NK-92 treated with Interleukin-12 subunit alpha and Interleukin-12 subunit beta, amount 100 ng/mL, for 24 hours (cell line): ENCODE measurements around the gene PMM2.
"Not testable (repeated sequence)": the region's sequence is repeated elsewhere in the genome, so short reads cannot be mapped to it uniquely, and the experiment has no call there.

ENCODE experiments used
- DNase-seq: peaks from one replicate; lab custom pipeline; 2025; lab: John Stamatoyannopoulos, UW

The PMM2 gene

DNA sequence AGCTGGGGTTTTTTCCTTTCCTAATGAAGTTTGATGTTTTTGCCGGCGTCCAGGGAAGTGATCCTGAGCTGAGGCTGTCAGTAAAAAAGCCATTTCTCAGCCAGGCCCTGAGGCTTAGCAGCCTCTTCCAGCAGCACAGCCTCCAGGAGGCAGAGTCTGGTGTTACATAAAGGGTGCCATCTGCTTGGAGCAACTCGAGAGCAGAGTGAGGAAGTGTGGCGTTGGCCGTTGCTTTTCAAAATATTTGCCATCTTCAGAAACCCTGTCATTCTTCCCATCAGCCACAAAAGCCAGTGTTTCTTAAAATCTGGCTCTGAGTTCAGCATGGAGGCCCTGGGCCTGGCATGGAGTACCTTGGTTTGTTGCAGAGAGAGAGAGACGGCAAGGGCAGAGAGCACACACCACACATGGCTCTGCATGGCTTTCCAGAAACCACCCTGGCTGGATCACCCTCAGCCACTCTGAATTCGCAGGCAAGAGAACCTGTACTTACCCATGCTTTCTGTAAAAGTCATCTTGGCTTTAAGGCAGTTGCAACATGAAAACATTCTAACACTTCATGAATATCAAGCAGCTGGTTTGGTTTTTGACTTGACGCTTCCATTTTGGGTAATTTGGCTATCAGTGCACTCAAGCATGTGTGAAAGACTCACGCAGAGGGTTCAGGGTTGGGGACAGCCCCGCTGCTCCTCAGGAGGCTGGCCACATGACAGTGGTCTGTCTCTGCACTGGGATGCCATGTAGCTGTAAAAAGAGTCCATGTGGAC is 21.0 kb downstream of the PMM2 start:
- no peak for DNase-seq

DNA sequence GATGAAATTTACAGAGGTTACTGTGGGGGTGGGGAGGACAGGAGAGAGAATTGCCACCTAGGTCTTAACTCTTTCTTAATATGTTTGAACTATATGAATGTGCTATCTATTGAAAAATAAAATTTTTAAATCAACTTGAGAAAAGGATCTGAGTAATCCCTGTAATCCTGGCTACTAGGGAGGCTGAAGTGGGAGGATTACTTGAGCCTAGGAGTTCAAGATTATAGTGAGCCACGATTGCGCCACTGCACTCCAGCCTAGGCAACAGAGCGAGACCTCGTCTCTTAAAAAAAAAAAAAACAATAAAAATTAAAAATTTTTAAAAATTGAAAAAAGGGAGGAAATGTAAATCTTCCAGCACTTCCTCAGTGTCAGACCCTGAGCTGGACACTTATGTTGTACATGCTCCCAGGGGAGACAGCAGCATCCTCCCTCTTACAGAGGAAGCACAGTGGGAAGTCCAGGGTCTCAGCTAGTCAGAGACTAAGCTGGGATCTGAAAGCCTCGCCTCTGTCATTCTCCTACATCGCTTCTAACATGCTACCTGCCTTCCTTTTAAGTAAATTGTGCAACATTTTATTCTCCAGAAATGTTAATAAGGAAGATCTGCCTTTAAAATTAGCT is 21.9 kb downstream of the PMM2 start:
- no peak for DNase-seq

GRCh38 chr16:8822403-8822802 is 24.8 kb downstream of the PMM2 start:
- no peak for DNase-seq

DNA sequence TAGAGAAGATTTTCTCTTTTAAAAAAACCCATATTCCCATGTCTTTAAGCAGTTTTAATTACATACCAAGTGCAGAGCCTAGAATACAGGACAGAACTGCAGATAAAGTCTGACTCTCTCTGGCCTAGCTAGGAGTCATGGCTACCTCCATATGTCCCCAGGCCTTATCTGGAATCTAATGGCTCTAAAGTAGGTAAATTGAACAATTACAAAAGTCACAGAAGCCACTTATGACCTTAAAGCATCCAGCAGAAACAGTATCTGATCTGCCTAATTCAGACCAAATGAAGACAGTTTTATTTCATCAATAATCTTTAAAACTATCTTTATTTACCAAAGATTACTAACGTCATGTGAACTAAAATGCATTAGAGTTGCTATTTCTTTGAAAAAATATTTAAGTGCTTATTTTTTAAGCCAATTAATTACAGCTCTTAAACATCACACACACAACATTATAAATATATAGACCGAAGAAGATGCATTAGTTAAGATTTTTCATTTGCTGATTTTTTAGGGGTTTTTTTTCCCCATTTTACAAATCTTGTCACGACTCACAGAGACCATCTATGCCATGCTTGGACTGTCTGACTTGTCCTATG is 28.7 kb downstream of the PMM2 start:
- DNase-seq: no peak

DNA sequence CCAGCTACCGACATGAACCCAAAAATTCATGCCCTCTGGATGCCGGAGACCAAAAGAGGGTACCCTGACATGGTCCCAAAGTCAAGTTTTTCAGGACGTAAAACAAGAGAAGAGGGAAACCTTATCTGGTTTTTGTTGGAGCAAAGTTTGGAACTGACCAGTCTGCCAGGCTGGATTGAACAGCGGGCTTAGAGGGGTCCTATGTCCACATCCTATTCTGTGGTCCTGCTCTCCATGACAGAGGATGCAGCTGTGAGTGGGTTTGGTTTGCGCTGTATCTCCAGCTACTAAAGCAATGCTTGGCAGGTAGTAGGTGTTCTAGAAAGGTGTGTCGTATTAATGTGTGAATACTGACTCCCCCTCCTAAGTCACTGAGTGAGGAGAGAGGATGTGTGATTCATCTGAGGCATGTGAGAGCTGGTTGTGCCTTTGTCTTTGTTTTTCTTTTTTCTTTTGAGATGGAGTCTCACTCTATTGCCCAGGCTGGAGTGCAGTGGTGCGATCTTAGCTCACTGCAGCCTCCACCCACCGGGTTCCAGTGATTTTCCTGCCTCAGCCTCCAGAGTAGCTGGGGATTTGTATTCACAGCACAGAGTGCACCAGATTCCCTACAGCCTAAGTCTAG is 31.0 kb downstream of the PMM2 start:
- no peak for DNase-seq

GRCh38 chr16:8831450-8831849 is 33.8 kb downstream of the PMM2 start:
- DNase-seq: no peak

DNA sequence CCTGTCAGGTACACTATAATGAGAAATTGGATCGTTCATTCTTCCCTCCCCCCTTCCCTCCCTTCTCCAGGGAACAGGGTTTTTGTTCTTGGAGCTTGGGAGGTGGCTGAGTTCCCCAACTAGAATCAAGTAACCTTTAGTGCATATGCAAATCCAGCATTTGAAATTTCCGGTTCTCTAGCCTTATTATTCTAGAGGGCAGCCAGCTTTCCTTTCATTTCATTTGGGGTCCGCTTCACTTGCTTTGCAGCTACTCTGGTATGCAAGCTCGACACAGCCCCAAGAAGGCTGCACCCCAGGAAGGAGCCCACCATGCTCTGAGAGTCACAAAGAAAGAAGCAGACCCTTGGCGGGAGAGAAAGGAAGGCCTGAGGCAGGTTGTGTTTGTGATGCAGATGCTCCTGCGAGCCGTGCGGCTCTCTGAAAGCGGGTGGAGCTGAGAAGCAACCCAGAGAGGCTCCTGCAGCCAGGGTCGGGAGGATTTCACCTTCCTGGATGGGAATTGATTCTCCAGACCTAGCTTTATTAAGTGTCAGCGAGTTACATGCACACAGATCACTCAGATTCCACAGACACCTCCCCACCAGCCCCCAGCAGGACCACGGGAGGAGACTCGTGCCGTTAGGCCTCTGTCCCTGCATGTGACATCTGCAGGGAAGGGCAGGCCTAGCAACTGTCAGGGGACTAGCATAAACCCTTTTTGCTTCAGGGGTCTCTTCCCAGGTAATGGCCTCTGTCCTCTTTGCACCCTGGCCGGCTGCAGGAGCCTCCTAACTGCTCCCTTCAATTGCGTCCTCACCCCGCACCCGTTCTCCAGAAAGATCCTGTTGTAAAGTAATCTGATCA is 34.5 kb downstream of the PMM2 start:
- DNase-seq: no peak

DNA sequence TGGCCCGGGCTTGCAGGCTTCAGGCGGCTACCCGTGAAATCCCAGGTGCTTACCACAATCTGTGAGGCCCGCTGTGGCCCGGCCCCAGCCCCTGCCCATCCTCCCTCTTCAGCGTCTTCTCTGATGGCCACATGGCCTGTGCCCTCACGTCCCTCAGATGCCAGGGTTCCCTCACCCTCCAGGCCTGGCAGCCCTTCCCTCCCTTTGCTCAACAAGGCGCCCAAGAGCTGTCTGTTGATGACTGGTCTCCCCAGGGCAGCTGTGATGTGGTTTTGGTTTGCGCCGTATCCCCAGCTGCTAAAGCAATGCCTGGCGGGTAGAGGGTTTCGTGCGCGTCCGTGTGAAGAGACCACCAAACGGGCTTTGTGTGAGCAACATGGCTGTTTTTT is 35.1 kb downstream of the PMM2 start:
- DNase-seq: no peak

GRCh38 chr16:8836797-8837196 is 39.2 kb downstream of the PMM2 start:
- not testable (repeated sequence) for DNase-seq

DNA sequence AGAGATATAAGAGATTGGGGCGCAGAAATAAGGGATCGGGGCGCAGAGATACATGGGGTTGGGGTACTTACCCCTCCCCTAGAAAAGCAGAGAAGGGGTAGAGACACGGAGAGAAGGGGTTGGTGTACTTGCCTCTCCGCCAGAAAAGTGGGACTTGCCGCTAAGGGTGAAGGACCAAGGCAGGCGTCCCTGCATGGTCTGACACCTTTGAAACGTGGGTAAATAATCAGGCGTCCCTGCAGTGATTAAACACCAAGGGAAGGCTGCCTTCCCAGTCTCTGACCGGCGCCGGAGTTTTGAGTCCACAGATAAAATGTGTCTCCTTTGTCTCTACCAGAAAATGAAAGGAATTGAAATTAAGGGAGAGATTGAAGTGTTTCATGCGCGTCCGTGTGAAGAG is 40.0 kb downstream of the PMM2 start:
- DNase-seq: not testable (repeated sequence)

- not testable (repeated sequence) for DNase-seq
These were observed 44.4 kb downstream of the PMM2 start for GRCh38 chr16:8842016-8842415.

DNA sequence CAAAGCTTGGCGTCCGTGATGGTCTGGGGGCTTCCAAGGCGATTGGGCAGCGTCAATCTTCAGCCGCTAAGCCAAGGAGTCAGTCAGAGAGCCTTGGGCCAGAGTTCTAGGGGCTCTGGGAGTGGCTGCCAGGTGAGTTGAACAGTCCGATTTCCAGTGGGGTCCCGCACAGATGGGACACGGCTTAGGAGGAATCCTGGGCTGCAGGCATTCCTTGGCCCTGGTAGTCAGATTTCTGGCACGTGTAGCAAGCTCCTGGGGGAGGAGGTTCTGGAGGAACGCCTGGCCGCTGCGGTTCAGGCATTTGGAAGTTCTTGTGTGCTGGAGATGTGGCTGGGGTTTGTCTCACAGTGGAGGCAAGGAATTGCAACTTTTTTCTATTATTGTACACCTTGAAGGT is 45.7 kb downstream of the PMM2 start:
- not testable (repeated sequence) for DNase-seq

DNA sequence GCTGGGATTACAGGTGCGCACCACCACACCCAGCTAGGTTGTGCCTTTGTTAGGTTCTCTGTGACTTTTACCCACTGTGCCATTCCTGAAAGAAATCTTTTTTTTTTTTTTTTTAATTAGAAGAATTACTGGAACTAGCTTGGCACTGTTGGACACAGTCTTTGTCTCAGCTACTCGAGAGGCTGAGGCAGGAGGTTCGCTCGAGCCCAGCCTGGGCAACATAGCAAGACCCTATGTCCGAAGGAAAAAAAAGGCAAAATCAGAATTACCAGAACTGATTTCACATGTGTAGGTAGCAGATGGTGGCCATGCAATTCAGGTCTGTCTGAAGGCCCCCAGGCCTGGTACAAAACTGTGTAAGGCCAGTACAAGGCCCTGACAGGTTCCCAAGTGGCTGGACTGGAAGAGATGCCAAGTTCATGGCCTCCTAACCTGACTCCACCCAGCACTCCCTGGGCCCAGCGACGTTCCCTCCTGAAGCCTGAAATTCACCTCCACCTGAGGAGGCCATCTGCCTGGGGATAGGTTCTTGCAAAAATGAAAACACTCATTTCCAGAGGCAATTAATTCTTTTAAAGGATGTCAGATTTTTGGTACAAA is 48.2 kb downstream of the PMM2 start:
- no peak for DNase-seq

- DNase-seq: no peak
These were observed 48.8 kb downstream of the PMM2 start for GRCh38 chr16:8846401-8846932.

- DNase-seq: no peak
These were observed 49.5 kb downstream of the PMM2 start for GRCh38 chr16:8847145-8847544.

DNA sequence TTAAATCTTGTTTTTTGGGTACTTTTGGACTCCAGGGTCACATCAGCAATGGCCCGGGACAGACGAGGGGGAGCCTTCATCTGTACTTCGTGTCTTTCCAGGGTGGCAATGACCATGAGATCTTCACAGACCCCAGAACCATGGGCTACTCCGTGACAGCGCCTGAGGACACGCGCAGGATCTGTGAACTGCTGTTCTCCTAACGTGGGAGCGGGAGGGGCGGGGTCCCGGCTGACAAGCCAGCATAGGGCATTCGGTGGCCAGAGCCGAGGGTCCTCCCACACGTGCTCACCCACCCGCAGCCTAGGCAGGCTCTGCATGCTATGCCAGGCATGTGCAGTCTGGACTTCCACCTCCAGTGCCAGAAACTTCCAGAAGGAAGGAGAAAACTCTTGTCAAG is 50.0 kb downstream of the PMM2 start:
- no peak for DNase-seq

DNA sequence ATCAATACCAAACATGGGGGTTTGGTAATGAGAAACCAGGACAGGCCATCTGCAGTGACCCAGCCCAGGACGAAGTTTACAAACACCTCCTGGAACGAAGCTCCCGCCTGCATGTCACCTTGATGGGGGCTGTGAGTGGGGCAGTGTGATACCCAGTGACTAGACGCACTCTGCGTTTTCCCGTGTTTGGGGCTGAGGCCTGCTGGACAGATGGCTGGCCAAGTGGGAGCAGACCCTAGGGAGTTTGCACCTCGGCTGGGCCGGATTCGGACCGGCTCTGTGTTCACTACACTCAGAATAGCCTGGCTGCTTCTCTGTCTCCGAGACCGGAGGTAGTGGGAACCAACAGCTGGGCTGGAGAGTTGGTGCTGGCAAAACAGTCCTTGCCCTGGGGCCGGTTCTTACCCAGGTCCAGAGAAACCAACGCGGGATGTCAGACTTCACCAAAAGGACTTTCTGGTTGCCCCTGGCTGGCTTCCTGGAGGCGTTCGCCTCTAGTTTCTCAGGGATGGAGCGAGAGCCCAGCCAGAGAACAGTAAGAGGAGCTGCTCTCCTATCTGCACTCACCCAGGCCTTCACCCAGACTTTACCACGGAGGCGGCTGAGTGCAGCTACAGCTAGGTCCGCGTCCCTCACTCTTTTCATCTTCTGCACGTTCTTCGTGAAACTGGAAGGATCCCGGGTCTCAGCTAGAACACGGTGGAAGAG is 50.7 kb downstream of the PMM2 start:
- DNase-seq: no peak

DNA sequence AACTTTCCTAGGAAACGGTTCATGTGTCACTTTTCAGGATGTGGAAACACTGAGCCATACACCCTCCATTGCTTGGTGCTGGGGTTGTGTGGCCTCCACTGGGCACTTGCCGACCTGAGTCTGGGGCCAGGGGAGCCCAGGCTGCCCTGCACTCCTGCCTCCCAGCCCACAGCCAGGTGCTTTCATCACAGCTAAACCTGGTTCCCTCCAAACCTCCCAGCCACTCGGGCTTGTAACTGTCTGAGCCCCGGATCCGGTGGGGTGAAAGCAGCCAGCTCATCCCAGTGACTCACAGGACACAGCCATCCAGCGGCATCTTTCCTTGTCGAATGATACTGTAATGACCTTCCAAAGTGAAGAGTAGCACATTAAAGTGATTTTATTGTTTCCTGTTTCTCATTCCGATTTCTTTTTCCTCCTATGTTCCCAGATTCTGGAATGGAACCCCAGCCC is 51.3 kb downstream of the PMM2 start:
- DNase-seq: no peak

DNA sequence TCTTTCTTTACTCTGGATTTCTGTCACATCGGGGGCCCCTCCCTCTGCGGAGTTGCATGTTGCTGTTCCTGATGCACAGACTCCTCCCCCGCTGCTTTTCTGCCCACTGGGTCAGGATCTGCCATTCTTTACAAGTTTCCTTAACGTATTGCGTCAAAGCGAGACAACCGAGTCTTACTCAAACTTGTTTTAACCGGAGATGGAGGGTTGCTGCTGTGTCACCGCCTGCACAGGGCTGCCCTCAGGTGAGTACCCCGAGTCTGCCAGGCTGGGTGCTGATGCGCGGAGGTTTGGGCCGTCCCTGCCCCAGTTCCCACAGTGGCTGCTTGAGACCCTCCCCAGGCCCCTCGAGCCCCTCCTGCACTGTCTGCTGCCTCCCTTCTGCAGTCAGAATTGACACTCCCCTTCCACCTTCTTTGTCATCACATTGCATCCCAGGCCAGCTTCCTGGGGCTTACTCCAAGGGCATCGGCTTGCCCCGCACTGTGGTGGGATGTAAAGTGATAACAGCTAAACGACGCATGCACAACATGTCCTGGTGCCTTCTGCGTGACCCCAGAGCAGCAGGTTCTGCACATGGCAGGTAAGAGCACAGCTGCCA is 51.9 kb downstream of the PMM2 start:
- DNase-seq: no peak

- DNase-seq: no peak
These were observed 52.7 kb downstream of the PMM2 start for GRCh38 chr16:8850279-8850885.
